NT2/D1 (cell line): ENCODE data around the gene FAM81A.

Source experiments
- SUZ12 ChIP-seq: IDR thresholded peaks from 2 replicates; pipeline ENCODE4 v1.6.1; 2011; ENCODE audit not compliant: insufficient read length, insufficient read depth; ENCODE audit errors: extremely low read depth
- ZNF274 ChIP-seq: IDR thresholded peaks from 2 replicates; pipeline ENCODE4 v1.6.1; 2011; ENCODE audit warnings: mild to moderate bottlenecking, low read depth, low read length

DNA sequence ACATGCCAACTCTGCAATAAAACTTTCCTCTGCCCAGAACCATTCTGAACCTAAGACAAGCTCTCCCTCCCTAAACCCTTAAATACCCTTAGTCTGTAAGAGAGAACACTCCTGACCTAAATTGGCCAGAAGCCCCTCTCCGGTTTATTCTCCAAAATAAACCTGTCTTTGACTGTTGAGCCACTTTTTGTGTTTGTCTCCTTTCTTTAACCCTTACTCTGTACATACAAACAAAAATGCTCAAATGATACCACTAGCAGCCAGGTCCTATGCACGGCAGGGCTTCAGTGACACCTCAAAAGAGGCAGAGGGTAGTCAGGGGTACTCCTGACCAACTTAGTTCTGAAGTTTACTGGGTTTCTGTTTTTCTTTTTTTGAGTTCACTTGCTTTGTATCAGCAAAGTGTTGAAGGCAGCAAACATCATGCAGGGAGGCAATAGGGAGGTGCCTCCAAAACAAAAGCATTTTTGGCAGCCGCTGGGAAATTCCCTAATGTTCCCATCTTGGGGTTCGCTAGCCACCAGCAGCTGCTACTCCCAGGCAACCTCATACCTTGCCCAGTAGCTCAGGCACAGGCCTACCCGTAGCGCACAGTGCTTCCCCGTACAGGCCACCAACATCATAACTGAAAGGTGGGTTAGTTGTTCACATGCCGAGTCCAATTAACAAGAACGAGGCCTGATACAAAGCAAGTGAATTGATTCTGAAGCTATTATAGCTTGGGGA is 110.7 kb downstream of the FAM81A start:
- TF ChIP-seq ZNF274 (no peak), SUZ12 (no peak)
